Left renal pelvis (tissue), 4 donors: ENCODE results near the gene SCAANT1. TPM values are rescaled to one million over a fixed set of nuclear protein-coding genes. Genes with fewer than 3 reads are reported as not detected.
A peak's percentile ranks its signal among the peaks of the same experiment; 100 is the strongest.

Experiments used
- DNase-seq, 4 donors: peaks; one replicate each; pipeline ENCODE4 v3.0.0-alpha.2; 2013; ENCODE audit warnings: low read depth in 4 of 4, low spot score in 3 of 4
- polyA plus RNA-seq, 4 donors: library from polyadenylated mRNA; unstranded; fragments of 120-200 nt; gene quantifications; one replicate each; pipeline ENCODE4 v1.2.1, GENCODE V29; 2013; ENCODE audit not compliant: insufficient read length in 4 of 4

SCAANT1 gene
- polyA plus RNA-seq, 4 donors = 1.2 to 2.2 (median 1.7) TPM; not detected in 1

DNA sequence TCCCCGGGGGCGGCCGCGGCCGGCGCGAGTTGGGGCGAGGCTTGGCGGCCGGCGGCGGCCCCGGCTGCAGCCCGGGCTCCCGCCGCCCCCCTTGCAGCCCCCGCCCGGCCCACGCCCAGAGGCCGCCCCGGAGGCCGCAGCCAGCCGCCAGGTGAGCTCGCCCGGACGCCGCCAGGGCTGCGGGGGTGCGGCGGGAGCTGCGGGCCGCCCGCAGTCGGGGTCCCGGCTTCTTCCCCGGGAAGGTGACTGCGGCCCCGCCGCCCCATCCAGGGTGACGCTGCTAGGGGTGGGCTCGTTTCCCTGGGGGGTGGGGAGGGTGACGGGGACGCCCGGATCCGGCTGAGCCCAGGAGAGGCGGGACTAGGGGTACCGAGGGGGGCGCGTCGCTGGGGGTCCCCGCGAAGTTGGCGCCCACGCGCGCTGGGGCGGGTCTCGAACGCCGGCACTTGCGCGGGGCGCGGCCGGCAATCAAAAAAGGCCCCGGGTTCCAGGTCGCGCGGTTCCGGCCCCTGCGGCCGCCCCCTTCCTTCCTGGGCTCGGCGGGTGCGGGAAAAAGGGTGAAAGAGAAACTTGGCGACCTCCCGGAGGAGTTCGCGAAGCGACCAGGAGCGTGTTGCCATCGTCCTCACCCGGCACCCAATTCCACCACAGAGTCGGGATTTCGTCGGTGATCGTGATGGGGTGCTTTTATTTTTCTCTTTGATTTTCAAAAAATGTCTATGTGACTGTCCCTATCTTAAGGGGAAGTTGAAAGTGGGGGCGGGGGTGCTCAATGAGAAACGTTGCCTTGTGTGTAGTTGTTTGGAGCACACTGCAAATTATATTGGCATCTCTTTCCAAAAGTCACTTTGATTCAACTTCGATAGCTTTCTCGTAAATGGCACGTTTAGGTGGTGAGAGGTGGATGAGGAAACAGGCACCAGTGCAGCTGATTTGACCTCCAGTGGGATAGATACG lies 47.9 kb downstream of the SCAANT1 start:
- DNase-seq = peak in 2 of 4 donors; percentile 18 to 23

DNA sequence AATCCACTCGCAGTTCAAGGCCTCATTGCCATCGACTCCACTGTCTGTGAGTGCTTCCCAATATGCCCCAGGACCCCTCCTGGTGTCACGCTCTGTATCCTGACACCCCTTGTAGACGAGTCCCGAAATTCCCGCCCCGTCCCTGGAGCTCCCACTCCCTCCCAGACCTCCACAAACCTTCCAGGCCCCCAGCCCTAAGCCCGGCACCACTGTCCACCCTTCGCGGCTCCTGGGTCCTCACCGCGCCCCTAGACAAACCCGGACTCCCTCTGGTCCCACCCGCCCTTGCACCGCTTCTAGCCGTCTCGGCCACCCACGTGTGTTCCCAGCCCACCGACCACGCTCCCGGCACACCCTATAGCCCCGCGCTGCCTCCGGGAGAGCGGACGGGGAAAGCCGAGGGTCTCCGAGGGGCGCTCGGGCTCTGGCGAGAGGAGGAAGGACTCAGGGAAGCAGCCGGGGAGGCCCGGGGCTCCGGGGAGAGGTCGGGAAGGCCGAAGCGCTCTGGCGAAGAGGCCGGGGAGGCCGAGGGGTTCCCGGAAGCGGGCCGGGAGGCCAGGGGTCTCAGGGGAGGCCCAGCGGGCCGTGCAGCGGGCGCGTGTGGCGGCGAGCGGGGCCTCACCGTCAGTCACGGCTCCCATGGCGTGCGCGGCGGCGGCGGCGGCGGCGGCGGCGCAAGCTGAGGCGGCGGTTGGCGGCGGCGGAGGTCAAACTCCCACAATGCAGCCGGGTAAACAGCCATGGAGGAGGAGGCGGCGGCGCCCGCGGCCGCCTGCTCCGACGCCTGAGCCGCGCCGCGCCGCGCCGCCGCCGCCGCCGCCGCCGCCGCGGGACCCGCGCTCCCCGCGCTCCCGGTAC lies 48.8 kb downstream of the SCAANT1 start, which contains the start of the genes ATXN7 and THOC7:
Gene ATXN7 (plus strand): TSS at position 718 of the 858 bp plus-strand sequence. CDS start 48,732 bp downstream, outside the sequence.
Gene THOC7 (minus strand): TSS at position 656 of the 858 bp plus-strand sequence. CDS start 15 bp downstream, at position 641.
- DNase-seq = peak in 3 of 4 donors; percentile 16 to 47 (median 35)

DNA sequence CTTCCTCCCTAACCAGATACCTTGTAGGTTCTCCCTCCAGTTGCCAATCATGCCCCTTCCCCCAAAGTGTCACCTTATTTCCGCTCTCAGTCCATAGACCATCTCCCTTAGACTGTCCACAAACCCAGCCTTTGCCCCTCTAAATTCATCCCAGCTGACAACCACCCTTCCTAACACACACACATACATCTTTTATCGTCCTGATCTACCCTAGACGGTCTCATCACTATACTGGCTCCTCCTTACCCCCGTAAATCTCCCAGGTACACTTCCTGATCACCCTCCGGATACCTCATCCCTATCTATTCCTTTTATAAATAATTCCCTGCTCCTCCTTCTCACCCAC lies 49.4 kb downstream of the SCAANT1 start:
- DNase-seq = no peak

Other genes starting within 250 kb of the SCAANT1 start
- gene C3orf49, start 93.1 kb downstream of the SCAANT1 start, polyA plus RNA-seq = under 1 TPM; 0.42 to 0.56 (median 0.53) TPM
- gene THOC7, start 48.6 kb downstream of the SCAANT1 start, polyA plus RNA-seq = 100 to 1,000 TPM in 1 of 4 donors, 10 to 100 TPM in 3; 62.1 to 106 (median 76.9) TPM
- 10 to 100 TPM; 17.5 to 26.8 (median 20.4) TPM for gene ATXN7, start 48.5 kb downstream of the SCAANT1 start, polyA plus RNA-seq
- gene PSMD6, start 111.1 kb upstream of the SCAANT1 start, polyA plus RNA-seq = 100 to 1,000 TPM in 3 of 4 donors, 10 to 100 TPM in 1; 79.6 to 127 (median 120) TPM